Erythroblast (primary cell): ENCODE results near the gene GPSM3.

ENCODE experiments used
- GATA1 ChIP-seq: IDR thresholded peaks from 2 replicates; pipeline ENCODE4 v1.6.1; 2011; ENCODE audit warnings: low read depth, mild to moderate bottlenecking, control low read depth, low read length, moderate library complexity
- POLR2A ChIP-seq: IDR thresholded peaks from 2 replicates; pipeline ENCODE4 v1.6.1; 2011; ENCODE audit warnings: mild to moderate bottlenecking, low read length

GRCh38 chr6:32194388-32194787, 1.9 kb upstream of the GPSM3 start:
- TF ChIP-seq POLR2A (no peak), GATA1 (no peak)
